K562 (cell line): ENCODE measurements around the gene MTHFR. TPM values are rescaled to one million over a fixed set of nuclear protein-coding genes. Genes with fewer than 3 reads are reported as not detected.

Experiments
- CBFB ChIP-seq: sonication (generic); formaldehyde crosslinking; IDR thresholded peaks from 2 replicates; pipeline ENCODE4 v1.4.0; 2020; ENCODE audit warnings: mild to moderate bottlenecking, missing genetic modification reagents
- CHD7 ChIP-seq: fragments of 200-600 bp; sonication (generic); IDR thresholded peaks from one replicate; pipeline ENCODE4 v1.6.1; 2012; ENCODE audit warnings: mild to moderate bottlenecking, low read depth, low read length, inconsistent platforms
- GTF2A2 ChIP-seq: IDR thresholded peaks from 2 replicates; pipeline ENCODE4 v1.6.1; 2016; ENCODE audit warnings: mild to moderate bottlenecking, missing genetic modification characterization, missing compliant biosample characterization
- HDGF ChIP-seq: fragments of 450-650 bp; IDR thresholded peaks from 2 replicates; pipeline ENCODE4 v1.6.1; 2016
- SMARCB1 ChIP-seq: IDR thresholded peaks from 2 replicates; pipeline ENCODE4 v1.6.1; 2011; ENCODE audit warnings: improper control_type of control experiment, low read depth; ENCODE audit not compliant: insufficient read length
- SOX6 ChIP-seq: fragments of 450-650 bp; IDR thresholded peaks from 2 replicates; pipeline ENCODE4 v1.6.1; 2014; ENCODE audit warnings: mild to moderate bottlenecking
- VEZF1 ChIP-seq: fragments of 200-800 bp; sonication (Bioruptor generic); IDR thresholded peaks from 2 replicates; pipeline ENCODE4 v1.6.1; 2017; ENCODE audit warnings: missing genetic modification characterization, missing compliant biosample characterization
- ZNF395 ChIP-seq: fragments of 200-800 bp; sonication (Bioruptor generic); IDR thresholded peaks from 2 replicates; pipeline ENCODE4 v1.6.1; 2017; ENCODE audit warnings: missing genetic modification characterization, missing compliant biosample characterization
- ZNF639 ChIP-seq, 2 experiments: fragments of 200-800 bp in 1 of 2; sonication (Bioruptor generic) in 1 of 2; sonication (generic) in 1 of 2; formaldehyde crosslinking in 1 of 2; IDR thresholded peaks in 1 of 2; conservative IDR thresholded peaks in 1 of 2; 2 replicates each; pipeline versions ENCODE4 v1.5.0 to v1.6.1; 2016 to 2020; ENCODE audit warnings: missing compliant biosample characterization in 1 of 2, missing genetic modification characterization in 1 of 2, missing genetic modification reagents in 1 of 2
- ZSCAN32 ChIP-seq: fragments of 450-650 bp; formaldehyde crosslinking; IDR thresholded peaks from 2 replicates; pipeline ENCODE4 v1.4.0; 2020; ENCODE audit warnings: mild to moderate bottlenecking, moderate library complexity
- polyA plus RNA-seq, 8 experiments: library from polyadenylated mRNA; depleted of rRNA in 4 of 8; stranded (reverse) in 5 of 8; unstranded in 3 of 8; fragments of >200 nt; fragmentation: Nextera tagmentation in 2 of 8; fragmentation: Illumina TruSeq in 1 of 8; extraction: Ambion mirVana in 2 of 8; extraction: Trizol in 1 of 8; gene quantifications; 2 replicates each; pipeline versions ENCODE4 v1.2.1 to v1.2.3, GENCODE V29; 2011 to 2014; ENCODE audit warnings: inconsistent platforms in 1 of 8, missing spikeins in 1 of 8
- total RNA-seq, 7 experiments: library from RNA; depleted of rRNA in 6 of 7; stranded (reverse); fragments of >200 nt in 6 of 7; fragmentation: Illumina TruSeq in 2 of 7; extraction: Trizol in 2 of 7; gene quantifications; 2 replicates each; pipeline versions ENCODE4 v1.2.1 to v1.2.3, GENCODE V29; 2011 to 2021; ENCODE audit warnings: low replicate concordance in 1 of 7

MTHFR gene
- total and polyA plus RNA-seq, 9 of the 15 experiments (the other 6 are each of a cell fraction or from before 2014, with no cell fraction given) = 5.0 to 104 (median 62.6) TPM

- TF ChIP-seq CHD7 = no peak
- TF ChIP-seq SOX6 = no peak
- no peak for TF ChIP-seq HDGF
- no peak for TF ChIP-seq VEZF1 (CRISPR knock-in tag)
- no peak for TF ChIP-seq SMARCB1
- TF ChIP-seq CBFB (CRISPR knock-in tag) = peak; percentile 54; the same call in 1 of the 2 replicates
- TF ChIP-seq ZSCAN32 (CRISPR knock-in tag) = no peak
- TF ChIP-seq GTF2A2 = 0 out of 2 replicates have a peak, but pooled peaks have one; percentile 19
- no peak; a peak in 1 of 4 replicates for TF ChIP-seq ZNF639 (CRISPR knock-in tag; conservative IDR thresholded peaks at IDR 0.05 in 1 of 2, IDR thresholded peaks at IDR 0.05 in 1 of 2)
- TF ChIP-seq ZNF395 (CRISPR knock-in tag) = peak; percentile 73
Measured at GRCh38 chr1:11841245-11842153, 35.7 kb upstream of the MTHFR start (continued).
